ENCODE measurements around the gene WDR43.

Gene WDR43

GRCh38 chr2:28995765-28996750, 101.6 kb downstream of the WDR43 start:
- POLR2A ChIA-PET (ENCODE audit: low non-redundant PET) = no interaction called here
- CTCF ChIA-PET = interaction anchor here (0.7 kb wide), 1 partner anchor 591 kb away, joined by 3 read pairs; no protein-coding TSS in a partner anchor
- TF ChIP-seq CTCF (conservative IDR thresholded peaks at IDR 0.05; ENCODE audit: low read depth) = no peak
- no peak overlapping the region for H3K27ac ChIP-seq
- DNase-seq (ENCODE audit: low spot score) = no peak

GRCh38 chr2:28997237-28997846, 102.9 kb downstream of the WDR43 start:
- no peak for DNase-seq (ENCODE audit: low spot score)
- no peak for TF ChIP-seq CTCF (conservative IDR thresholded peaks at IDR 0.05; ENCODE audit: low read depth)
- ChIA-PET CTCF (no interaction called here), POLR2A (ENCODE audit: low non-redundant PET) (no interaction called here)
- no peak overlapping the region for H3K27ac ChIP-seq

Data from RWPE1 (cell line).